ENCODE data around the gene ECT2.
"Not testable (repeated sequence)": the region's sequence is repeated elsewhere in the genome, so short reads cannot be mapped to it uniquely, and the experiment has no call there.

The ECT2 gene

DNA sequence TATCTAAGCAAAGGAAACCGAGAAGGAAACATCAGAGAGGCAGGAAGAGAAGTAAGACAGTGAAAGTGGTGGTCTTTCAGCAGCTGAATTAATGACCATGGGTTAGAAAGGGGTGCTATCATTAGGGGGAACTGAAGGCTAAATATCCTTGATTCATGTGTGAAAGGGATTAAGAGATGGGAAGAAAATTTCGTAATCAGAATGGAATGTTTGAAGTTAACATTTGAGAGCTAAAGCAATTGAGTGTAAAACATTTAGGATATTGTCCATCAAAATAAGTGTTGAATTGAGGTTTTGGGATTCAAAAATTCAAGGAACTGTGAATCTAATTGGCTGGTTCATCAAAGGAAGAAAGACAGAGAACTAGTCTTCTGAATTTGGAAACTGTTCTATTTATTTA, 4.1 kb upstream of the ECT2 start:
- FAIRE-seq (no peak), DNase-seq (ENCODE audit: low spot score) (no peak)

DNA sequence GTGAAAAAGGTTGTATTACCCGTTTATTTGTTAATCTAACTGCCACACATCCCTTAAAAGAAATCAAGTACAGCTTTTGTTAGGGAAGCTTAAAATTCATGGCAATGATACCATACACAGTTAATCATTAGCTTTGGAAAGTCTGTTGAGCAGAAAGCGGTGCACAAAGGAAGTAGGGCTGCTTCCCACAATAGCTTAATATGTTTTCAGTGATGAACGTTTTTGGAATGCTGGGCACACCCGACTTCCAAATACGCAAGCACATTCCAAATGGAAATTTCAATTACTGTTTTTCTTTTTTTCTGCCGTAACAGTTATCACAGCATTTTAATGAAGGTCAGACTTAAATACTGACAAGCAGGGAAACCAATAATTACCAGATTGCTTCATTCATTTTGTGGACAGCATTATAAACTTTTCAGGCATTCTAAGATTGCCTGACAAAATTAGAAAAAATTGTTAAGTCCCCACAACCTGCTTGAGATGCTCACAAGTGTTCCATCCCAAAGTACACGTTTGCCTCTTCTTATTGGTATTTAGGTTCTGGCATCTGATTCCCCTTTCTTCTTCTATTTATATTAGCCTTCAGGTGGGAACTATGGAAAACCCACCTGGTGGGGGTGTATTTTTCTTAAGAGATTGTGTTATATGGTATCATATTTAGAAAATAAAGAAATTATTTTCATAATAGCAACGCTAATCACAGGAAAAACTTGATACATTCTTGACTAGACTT, 1.1 kb upstream of the ECT2 start:
- DNase-seq (ENCODE audit: low spot score) (peak; percentile 36), FAIRE-seq (no peak)

DNA sequence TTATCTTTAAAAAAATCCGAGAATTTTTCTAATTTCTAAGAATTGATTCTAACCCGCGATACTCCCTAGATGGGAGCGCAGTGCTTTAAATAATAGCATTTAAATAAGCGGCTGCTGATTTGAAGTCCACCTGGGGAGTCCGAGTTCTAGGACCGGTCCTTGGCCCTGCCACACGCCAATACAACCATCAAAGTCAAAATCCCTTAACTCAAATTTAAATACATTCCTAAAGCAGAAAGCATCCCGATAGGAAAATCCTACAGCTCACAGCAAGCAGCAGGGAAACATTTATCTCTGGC, 508 bp upstream of the ECT2 start:
- no peak for DNase-seq (ENCODE audit: low spot score)
- FAIRE-seq, result no peak

DNA sequence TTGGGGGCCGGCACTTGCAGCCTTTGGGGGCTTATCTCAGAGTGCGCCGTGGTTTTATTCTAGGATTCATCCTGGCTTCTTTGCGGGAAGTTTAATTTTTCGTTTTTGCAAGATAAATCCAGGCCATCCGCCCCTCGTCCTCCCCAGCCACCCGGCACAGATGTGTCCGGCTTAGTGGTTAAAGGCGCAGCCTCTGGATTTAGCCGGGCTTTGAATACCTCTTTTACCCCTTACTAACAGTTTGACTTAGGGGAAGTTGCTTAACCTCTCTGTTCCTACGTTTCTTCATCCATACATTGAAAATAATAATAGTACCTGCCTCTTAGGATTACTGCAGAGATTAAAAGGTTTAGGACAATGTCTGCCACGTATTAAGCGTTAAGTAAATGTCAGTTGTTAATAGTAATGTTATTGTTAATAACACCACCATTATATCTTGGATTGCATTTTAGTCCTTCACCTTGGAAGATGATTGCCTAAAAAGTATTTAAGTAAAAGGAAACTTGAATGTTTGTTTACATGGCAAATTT, 714 bp downstream of the ECT2 start:
- FAIRE-seq, result no peak

DNA sequence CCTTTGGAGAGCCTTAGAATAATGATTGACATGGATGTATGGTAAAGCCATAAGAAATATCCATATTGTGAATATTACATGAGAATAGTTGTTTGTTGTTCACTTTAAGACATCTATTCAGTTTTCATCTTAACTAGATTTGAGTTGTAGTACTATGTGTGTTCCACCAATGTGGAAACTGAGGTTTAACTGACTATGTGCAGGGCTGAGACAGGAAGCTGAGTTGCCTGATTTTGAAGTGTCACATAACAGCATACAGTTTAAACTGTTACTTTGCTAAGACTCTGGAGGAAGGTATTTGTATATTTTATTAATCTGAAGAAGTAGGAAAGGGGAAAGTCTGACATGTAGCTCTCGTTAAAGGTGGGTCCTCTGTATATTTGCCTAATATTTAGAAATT, 2.1 kb downstream of the ECT2 start:
- FAIRE-seq, result no peak

More for the DNA sequence above, 714 bp downstream of the ECT2 start:
- DNase-seq (ENCODE audit: low spot score), result peak; percentile 11

DNA sequence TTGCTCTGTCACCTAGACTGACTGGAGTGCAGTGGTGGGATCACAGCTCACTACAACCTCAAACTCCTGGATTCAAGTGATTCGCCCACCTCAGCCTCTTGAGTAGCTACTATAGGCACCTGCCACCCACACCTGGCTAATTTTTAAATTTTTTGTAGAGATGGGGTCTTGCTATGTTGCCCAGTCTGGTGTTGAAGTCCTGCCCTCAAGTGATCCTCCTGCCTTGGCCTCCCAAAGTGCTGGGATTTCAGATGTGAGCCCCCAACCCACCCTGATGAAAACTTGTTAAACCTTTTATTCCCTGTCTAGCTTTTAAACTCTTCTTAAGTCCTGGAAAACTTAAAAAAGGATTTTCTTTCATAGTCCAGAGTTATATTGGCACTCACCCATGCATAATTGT, 2.6 kb downstream of the ECT2 start:
- FAIRE-seq (no peak), DNase-seq (ENCODE audit: low spot score) (no peak)

More for the DNA sequence above, 2.1 kb downstream of the ECT2 start:
- DNase-seq (ENCODE audit: low spot score), result no peak

DNA sequence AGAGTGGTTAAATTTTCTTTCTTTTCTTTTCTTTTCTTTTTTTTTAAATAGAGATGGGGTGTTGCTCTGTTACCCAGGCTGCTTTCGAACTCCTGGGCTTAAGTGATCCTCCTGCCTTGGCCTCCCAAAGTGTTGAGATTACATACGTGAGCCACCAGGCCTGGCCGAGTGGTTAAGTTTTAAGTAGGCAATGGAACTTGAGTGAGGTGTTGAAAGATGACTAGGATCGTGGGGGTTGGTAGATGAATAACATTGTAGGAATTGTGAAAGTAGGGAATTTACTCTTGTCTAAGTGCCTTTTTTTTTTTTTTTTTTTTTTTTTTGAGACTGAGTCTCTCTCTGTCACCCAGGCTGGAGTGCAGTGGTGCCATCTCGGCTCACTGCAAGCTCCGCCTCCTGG, 9.9 kb downstream of the ECT2 start:
- FAIRE-seq; DNase-seq (ENCODE audit: low spot score): not testable (repeated sequence)

DNA sequence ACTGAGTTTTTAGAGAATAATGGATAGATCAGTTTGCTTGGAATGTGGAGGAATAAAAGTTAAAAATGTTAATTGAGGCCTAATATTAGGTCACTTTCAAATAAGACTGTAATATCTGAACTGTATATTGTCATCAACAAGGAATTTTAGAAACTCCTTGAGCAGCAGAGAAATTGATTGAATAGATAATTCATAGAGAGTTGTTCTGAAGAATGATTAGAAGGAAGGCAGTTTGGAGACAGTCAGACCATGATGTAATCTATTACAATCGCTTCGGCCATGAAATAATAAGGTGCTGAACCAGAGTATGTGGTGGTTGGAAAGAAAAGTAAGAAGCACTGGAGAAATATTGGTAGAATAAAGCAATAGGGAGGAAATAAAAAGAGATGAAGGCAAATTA, 15.7 kb downstream of the ECT2 start:
- DNase-seq (ENCODE audit: low spot score), result no peak
- FAIRE-seq, result no peak

DNA sequence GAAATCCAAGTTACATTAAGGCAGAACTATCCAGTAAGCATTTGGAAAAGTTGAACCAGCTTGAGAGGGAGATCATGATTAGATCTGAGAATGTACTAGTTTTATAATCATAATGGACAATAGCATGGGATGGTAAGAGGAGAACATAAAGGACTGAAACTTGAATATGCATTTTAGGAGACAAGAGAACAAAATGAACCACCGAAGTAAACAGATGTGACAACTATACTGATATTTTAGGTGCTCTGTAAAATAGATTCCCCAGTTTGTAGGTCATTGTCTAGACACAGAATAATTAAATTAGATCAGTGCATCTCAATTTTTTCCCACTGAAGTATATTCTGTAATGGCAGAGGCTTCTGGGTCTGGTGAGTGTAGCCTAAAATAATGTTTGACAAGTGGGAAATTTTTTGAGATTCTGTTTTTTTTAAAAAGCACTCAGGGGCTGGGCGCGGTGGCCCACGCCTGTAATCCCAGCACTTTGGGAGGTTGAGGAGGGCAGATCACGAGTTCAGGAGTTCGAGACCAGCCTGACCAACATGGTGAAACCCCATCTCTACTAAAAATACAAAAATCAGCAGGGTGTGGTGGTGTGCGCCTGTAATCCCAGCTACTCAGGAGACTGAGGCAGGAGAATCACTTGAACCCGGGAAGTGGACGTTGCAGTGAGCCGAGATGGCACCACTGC, 16.3 kb downstream of the ECT2 start:
- DNase-seq (ENCODE audit: low spot score) (no peak), FAIRE-seq (no peak)

DNA sequence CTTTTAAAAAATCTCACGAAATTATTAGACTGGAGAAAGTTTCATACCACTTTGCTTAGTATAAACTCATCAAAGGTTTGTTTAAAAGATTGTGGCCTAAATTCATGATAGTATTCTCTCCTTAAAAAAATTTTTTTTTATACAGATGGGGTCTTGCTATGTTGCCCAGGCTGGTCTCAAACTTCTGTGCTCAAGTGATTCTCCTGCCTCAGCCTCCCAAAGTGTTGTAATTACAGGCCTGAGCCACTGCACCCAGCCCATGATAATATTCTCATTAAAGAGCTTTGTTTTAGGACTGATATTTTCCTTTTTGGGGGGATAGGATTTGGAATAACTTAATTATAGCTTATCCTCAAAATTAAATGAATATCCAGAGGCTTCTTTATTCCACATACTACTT, 19.9 kb downstream of the ECT2 start:
- FAIRE-seq (no peak), DNase-seq (ENCODE audit: low spot score) (no peak)

DNA sequence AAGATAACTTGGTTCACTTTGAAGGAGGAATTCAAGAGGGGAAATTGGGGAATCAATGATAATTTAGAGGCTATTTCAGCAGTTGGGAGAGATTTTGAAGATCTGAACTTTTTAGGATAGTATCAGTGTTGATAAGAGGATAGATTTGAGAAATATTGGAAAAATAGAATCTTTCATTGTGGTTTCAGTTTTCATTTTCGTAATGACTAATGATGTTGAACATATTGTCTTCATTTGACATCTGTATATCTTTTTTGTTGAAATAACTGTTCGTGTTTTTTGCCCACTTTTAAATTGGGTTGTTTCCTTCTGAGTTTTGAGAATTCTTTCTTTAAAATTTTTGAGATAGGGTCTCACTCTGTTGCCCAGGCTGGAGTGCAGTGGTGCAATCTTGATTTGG, 21.1 kb downstream of the ECT2 start:
- DNase-seq (ENCODE audit: low spot score) (no peak), FAIRE-seq (no peak)

DNA sequence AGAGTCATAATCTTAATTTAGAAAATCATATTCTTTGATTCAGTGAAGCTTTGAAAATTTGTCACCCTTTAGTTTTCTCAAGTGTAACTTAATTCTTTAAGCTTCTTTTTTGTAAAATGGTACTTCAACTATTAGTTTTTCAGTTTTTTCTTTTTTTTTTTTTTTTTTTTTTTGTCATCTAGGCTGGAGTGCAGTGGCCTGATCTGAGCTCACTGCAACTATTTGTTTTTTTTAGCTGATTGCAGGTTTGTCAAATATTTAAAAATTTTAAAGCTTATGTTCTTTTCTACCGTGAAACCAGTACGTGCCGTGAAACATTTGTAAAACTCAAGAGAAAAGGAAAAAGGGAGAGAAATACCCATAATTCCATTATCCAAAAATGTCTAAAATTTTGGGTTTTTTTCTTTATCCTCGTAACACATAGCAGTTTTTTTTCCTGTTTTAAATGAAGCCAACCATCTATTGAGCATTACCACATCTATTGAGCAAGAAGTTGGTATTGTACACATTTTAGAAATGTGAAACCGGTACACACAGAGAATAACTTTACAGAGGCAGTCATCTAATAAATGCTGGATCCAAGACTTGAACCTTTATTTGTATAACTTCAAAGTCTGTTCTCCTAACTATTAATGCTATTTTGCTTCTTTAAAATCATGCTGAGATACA, 25.7 kb downstream of the ECT2 start:
- no peak for DNase-seq (ENCODE audit: low spot score)
- no peak for FAIRE-seq

DNA sequence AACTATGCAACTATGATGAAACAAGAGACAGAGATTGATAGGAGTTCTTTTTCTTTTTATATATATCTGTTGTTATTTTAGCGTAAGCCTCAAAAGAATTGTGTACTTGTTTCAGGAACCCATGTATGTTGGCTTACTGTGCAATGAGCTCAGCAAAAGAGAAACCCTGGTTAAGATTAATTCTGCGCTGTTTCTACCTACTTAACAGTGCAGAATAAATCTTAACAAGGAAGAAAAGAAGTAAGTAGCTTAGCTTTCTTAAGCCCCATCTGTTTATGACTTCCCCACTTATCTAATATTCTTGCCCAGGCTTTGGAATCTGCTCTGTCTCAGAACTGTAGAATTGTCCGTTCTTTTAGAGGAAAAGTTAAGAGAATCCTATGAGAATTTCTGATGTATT, 27.4 kb downstream of the ECT2 start:
- FAIRE-seq, result no peak

DNA sequence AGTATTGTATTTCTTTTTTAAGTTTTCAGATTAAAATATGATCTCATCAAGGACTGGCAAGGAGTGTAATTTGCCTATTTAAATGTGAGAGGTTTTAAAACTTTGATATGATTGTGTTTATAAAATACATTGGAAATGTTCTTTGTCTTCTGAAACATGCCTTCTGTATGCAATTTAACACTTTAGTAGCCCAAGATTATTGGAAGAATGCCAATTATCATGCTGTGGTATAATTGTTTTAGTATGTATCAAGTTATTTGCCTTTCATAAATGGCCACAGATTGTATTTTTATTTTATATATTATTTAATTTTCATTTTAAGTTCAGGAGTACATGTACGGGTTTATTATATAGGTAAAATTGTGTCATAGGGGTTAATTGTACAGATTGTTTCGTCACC, 31.7 kb downstream of the ECT2 start:
- DNase-seq (ENCODE audit: low spot score), result no peak

More for the DNA sequence above, 27.4 kb downstream of the ECT2 start:
- DNase-seq (ENCODE audit: low spot score), result no peak

DNA sequence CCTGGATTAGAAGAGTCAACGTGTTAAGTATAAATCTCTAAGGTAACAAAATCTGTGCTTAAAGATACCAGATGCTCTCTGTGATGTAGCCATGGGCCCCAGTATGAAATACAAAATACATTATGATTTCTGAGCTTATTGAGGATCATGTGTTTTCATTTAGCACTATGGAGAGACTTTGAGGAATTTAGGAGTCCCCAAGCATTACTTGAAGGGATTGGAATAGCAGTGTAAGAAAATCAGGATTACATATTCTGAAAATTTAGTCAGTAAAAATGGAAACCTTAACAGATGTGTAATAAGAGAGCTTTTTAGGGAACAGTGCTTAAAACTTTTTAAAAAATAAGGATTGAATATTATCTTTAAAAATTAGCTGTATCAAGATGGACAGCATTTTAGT, 35.5 kb downstream of the ECT2 start:
- DNase-seq (ENCODE audit: low spot score), result no peak
- FAIRE-seq, result no peak

More for the DNA sequence above, 31.7 kb downstream of the ECT2 start:
- FAIRE-seq, result no peak

DNA sequence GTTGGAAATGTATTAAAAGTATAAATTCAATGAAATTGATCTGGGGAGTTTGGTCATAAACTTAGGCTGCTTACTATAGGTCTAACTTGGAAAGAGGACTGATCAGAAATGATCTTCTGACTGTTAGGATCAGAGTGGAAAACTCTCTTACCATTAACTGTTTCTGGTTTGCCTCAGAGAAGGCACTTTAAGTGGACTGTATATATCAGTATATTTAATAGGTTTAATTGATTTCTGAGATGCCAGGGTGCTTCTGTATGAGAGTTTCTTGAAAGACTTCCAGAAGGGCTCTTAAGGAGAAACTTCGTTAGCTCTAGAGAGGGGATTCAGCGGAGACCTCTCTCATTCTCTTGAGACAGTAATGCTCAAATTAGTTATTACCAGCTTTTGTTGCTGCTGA, 36.5 kb downstream of the ECT2 start:
- no peak for FAIRE-seq
- no peak for DNase-seq (ENCODE audit: low spot score)

DNA sequence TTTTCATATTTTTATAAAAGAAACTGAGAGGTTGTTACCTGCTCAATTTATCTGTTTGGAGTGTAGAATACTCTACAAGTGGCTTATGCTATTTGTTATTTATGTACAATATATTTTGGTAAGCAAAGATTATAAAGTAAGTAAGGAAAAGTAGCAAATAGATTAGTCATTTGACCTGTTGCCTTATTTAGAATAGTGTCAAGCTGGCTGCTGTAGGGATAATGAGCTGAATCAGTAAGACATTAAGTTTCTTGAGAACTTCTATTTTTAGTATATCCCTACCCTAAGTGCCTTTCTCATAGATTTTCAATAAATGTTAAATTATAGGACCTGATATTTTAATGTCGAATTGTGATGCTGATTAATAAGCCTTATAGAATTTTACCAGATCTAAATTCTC, 37.2 kb downstream of the ECT2 start:
- FAIRE-seq (no peak), DNase-seq (ENCODE audit: low spot score) (no peak)

DNA sequence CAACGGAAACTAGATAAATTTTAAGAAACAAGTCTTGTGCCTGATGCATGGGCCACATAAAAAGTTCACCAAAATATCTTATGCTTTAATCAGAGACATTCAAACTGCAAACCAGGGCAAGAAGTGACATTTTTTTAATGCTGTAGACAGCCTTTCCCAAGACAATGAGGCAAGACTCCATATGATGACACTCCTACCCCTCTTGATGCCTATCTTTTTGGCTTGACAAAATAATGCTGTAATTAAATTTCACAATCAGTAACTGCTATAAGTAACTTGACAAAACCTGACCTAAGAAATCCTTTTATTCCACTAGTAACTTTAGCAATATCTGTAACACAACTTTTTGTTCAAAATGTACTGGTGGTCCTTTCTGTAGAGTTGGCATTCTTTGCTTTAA, 48.7 kb downstream of the ECT2 start:
- FAIRE-seq, result no peak
- no peak for DNase-seq (ENCODE audit: low spot score)

DNA sequence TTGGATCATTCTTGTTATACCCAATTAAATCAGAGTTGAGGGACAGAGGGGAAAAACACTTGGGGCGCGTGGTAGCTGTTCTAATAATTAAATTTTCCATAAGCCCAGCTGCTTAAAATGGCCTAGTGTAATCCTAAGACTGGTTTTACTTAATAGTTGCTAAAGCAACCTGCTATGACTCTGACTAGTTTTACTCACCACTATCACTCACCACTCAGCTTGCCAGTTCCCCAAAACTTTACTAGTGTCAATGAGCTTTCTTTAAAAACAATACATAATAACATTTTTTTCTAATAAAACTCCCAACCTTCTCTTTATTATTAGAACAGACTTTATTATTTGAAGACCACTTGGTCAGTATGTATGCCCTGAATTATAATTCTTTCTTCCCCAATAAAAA, 49.6 kb downstream of the ECT2 start:
- FAIRE-seq (no peak), DNase-seq (ENCODE audit: low spot score) (no peak)

DNA sequence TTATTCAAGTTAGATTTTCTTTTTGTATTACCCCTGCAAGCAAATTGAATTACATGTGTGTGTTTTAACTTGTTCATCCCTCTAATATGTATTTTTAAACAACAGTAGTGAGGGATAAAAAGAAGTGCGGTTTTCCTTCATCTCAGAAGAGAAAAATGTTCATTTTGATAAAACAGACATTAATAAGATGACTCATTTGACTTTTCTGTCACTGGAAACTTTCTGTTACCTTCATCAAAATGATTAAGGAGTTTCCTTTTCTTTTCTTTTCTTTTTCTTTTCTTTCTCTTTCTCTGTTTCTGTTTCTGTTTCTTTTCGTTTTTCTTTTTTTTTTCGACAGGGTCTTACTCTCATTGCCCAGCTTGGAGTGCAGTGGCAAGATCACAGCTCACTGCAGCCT, 53.0 kb downstream of the ECT2 start:
- FAIRE-seq (no peak), DNase-seq (ENCODE audit: low spot score) (no peak)

DNA sequence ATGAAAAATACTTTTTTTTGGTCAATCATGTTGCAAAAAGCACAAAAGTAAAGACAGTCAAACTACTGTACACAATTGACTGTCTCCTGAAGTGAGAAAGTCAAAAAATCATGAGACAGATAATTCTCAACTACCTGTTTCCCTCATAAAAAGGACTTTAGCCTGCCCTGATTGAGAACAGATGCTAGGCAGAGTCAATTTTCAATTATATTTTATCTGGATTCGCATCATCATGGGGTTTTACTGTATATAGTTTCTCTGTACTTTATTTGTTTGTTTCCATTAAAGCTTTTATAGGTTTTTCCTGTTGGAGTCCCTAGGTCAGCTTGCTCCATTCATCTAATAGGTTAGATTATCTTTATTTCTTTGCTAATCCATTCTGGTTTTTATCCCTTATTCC, 53.8 kb downstream of the ECT2 start:
- no peak for FAIRE-seq
- no peak for DNase-seq (ENCODE audit: low spot score)

DNA sequence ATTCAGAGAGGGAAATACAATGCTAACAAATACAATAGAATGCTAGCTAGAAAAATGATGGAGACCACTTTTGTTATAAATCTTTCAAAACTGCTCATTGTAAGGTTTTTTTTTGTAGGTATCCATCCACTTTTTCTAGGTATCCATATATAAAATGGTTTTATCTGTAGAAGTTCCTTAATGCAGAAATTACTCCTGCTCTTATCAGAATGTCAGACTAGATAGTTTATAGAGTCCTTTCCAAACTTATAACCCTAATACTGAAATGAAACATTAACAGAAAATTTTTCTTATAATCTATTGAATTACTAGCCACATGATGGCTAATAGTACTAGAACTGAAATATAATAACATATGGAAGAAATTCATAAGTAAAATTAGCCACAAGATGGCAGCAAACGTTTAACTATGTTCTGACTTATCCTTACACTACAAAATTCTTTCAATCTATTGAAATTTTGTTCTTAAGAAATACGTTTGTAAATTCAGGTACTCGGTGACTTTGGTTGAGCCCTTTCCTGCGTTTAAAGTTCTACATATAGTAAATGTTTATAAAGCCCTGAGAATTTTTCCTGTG, 58.5 kb downstream of the ECT2 start:
- FAIRE-seq (no peak), DNase-seq (ENCODE audit: low spot score) (no peak)

All from urothelium cell line (cell line).